GM10248 (cell line): ENCODE results near the gene SACM1L.

Source experiments
- CTCF ChIA-PET: fragments of 300-600 bp; sonication (Branson Sonifier 250); formaldehyde crosslinking; extraction: SDS; loops from one replicate; lab custom pipeline; 2021; ENCODE audit warnings: antibody characterized with exemption; lab: Yijun Ruan, JAX
- POLR2A ChIA-PET: fragments of 350-650 bp; sonication (Branson Sonifier 250); formaldehyde crosslinking; extraction: SDS; loops from one replicate; lab custom pipeline; 2020; ENCODE audit warnings: antibody characterized with exemption; lab: Yijun Ruan, JAX
- DNase-seq: peaks from one replicate; pipeline ENCODE4 v3.0.0; 2012; ENCODE audit errors: extremely low spot score
- TF ChIP-seq, protein P1 (sequence below): IDR thresholded peaks from 2 replicates; pipeline ENCODE4 v1.5.1; 2012; ENCODE audit warnings: mild to moderate bottlenecking, low read depth; ENCODE audit errors: extremely low read depth, missing control alignments, control extremely low read depth

The SACM1L gene

DNA sequence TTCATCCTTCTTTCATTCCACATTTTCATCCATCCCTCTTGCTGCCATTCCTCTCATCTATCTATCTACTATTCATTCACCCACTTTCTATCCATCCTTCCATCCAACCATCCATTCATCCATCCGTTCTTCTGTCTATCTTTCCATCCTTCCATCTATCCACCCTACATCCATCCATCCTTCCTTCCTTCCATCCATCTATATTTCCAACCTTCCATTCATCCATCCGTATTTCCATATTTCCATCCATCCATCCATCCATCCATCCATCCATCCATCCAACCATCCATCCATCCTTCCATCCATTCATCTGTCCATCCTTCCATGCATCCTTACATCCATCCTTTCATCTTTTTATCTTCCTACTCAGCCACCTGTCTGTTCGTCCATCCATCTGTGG, 93.2 kb downstream of the SACM1L start:
- CTCF ChIA-PET, result interaction anchor here (1.2 to 1.3 kb wide), 2 partner anchors 11 to 29 kb away, joined by 3 read pairs; no protein-coding TSS in a partner anchor
- no peak for DNase-seq
- POLR2A ChIA-PET, result interaction anchor here (1.2 kb wide), 1 partner anchor 60 kb away, joined by 3 read pairs; no protein-coding TSS in a partner anchor
- TF ChIP-seq, protein P1, sequence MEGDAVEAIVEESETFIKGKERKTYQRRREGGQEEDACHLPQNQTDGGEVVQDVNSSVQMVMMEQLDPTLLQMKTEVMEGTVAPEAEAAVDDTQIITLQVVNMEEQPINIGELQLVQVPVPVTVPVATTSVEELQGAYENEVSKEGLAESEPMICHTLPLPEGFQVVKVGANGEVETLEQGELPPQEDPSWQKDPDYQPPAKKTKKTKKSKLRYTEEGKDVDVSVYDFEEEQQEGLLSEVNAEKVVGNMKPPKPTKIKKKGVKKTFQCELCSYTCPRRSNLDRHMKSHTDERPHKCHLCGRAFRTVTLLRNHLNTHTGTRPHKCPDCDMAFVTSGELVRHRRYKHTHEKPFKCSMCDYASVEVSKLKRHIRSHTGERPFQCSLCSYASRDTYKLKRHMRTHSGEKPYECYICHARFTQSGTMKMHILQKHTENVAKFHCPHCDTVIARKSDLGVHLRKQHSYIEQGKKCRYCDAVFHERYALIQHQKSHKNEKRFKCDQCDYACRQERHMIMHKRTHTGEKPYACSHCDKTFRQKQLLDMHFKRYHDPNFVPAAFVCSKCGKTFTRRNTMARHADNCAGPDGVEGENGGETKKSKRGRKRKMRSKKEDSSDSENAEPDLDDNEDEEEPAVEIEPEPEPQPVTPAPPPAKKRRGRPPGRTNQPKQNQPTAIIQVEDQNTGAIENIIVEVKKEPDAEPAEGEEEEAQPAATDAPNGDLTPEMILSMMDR, result no peak

DNA sequence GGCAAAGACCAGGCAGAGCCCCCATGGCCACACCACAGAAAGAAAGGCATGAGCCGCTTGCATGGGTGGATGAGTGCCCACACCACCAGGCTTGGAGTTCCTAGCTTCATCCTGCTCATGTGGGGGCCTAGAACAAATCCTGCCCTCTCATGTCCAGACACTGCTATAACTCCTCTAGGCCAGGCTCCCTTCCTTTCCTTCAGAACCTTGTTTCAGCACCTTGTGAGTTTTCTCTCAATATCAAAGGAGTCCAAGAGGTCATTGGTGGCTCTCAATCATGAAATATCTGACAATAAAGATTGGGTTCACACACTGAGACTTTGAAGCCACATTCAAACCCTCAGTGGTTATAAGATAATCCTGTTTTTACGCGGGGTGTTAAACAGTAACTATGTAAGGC, 94.5 kb downstream of the SACM1L start:
- TF ChIP-seq, protein P1, result no peak
- POLR2A ChIA-PET, result no interaction called here
- no peak for DNase-seq
- CTCF ChIA-PET, result no interaction called here

DNA sequence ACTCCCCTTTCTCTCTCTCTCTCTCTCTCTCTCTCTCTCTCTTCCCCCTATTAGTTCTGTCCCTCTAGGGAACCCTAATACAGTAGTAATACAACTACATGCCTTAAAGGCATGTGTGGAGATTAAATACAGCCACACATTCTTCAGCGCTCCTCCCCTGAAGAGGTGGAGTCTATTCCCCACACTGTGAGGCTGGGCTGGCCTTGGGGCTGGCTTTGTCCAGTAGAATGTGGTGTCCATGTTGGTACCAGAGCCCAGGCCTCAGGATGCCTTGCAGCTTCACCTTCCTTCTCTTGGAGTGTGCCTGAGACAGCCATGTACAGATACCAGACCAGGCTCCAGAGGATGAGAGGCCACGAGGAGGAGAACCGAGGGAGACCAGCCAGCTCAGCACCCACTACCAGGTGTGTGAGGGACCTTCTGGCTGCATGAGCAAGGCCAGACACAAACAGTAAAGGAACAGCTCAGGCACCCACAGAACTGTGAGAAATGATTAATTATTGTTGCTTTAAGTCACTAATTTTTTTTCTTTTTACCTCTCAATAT, 96.5 kb downstream of the SACM1L start:
- POLR2A ChIA-PET, result no interaction called here
- DNase-seq, result no peak
- CTCF ChIA-PET, result interaction anchor here (1.4 kb wide), 1 partner anchor 12 kb away, joined by 3 read pairs; no protein-coding TSS in a partner anchor
- TF ChIP-seq, protein P1, result no peak

DNA sequence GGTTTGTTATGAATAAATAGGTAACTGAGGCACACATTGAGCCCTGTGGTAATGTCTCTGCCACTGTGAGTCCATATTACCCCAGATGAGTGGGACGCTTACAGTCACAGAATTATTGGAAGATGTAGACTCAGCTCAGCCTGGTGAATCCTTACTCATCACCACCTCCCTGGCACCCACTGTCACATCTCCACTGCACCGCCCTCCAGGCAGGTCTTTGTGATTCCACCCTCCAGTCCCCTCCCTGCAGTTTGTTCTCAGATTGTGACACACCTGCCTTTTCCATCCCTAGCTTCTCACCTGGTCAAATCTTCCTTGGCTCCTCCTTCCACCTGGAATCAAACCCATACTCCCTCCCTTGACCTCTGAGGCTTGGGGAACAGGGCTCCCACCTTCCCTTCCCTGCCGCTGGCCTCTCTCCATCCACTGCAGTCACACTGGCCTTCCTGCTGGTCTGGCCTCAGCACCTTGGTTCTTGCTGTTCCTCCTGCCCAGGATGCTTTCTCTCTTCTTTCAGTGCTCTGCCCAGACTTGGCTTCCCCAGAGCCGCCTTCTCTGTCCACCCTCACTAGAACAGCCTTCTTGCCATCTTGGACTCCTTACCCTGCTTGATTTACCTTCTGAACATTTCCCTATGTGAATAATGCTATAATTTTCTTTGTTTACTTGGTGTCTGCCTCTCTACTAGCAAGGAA, 97.8 kb downstream of the SACM1L start:
- CTCF ChIA-PET, result interaction anchor here (0.9 kb wide), 1 partner anchor 276 kb away, joined by 3 read pairs; no protein-coding TSS in a partner anchor
- POLR2A ChIA-PET, result no interaction called here
- no peak for DNase-seq
- TF ChIP-seq, protein P1, result no peak

DNA sequence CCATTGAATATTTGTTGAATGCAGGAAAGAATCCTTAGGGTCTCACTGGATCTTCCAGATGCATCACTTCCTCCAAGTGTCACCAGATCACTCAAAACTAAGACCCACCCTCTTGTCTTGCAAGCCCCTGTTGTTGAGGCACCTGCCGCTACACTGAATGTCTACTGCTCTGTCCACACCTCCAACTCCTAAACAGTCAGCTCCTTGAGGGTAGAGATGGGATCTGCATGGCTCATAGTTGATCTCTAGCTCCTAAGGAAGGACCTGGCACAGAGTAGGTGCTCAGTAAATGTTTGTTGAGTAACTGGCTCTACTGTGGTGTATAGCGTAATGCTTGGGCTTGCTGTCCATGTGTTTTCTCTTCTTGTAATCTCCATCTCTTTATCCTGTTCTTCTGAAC, 98.4 kb downstream of the SACM1L start:
- TF ChIP-seq, protein P1, result no peak
- no peak for DNase-seq
- ChIA-PET CTCF (interaction anchor here (0.9 kb wide), 1 partner anchor 277 kb away, joined by 3 read pairs; no protein-coding TSS in a partner anchor), POLR2A (no interaction called here)

DNA sequence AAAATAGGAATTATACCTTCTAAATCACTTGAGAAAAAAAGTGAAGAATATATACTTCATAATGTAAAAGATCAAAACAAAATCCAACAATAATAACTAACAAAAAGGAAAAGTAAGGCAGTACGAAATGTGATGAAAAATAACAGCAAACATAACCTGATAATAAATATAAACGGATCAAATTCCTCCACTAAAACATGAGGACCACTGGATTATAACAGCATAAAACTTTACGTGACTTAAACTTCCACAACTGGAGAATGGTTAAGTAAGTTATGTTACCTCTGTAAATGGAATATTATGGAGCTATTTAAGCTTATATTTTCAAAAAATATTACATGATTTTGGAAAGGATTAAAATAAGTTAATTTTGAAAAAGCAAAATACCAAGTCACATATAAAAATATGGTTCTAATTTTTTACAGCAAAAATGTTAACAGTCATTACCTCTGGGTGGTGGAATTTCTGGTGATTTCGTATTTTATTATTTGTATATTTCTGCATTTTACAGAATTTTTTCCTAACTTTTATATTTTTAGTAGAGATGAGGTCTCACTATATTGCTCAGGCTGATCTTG, 100.1 kb downstream of the SACM1L start:
- TF ChIP-seq, protein P1, result no peak
- CTCF ChIA-PET, result interaction anchor here (1.3 kb wide), 2 partner anchors 17 to 26 kb away, joined by 3 read pairs; no protein-coding TSS in a partner anchor
- no peak for DNase-seq
- POLR2A ChIA-PET, result no interaction called here
